BE2C (cell line): Measurements from ENCODE around the gene SERPIND1.
"Not testable (repeated sequence)": the region's sequence is repeated elsewhere in the genome, so short reads cannot be mapped to it uniquely, and the experiment has no call there.

Experiments
- DNase-seq: peaks from one replicate; pipeline ENCODE4 v3.0.0-alpha.2; 2020
- H3K27me3 ChIP-seq: fragments of 250-450 bp; sonication (Bioruptor Pico); 2 replicates; pipeline ENCODE4 v1.5.1; 2020; ENCODE audit warnings: mild to moderate bottlenecking
- H3K36me3 ChIP-seq: fragments of 250-450 bp; sonication (Bioruptor Pico); 2 replicates; pipeline ENCODE4 v1.5.1; 2020; ENCODE audit warnings: mild to moderate bottlenecking
- H3K4me1 ChIP-seq: fragments of 250-450 bp; sonication (Bioruptor Pico); 2 replicates; pipeline ENCODE4 v1.5.1; 2020
- H3K4me3 ChIP-seq: 2 replicates; pipeline ENCODE4 v1.5.1; 2011; ENCODE audit warnings: low read depth, low read length
- H3K9me3 ChIP-seq: fragments of 250-450 bp; sonication (Bioruptor Pico); 2 replicates; pipeline ENCODE4 v1.5.1; 2020
- TF ChIP-seq, protein P1 (sequence below): IDR thresholded peaks from 2 replicates; pipeline ENCODE4 v1.5.1; 2012; ENCODE audit warnings: mild to moderate bottlenecking, low read depth, low read length

SERPIND1 gene

DNA sequence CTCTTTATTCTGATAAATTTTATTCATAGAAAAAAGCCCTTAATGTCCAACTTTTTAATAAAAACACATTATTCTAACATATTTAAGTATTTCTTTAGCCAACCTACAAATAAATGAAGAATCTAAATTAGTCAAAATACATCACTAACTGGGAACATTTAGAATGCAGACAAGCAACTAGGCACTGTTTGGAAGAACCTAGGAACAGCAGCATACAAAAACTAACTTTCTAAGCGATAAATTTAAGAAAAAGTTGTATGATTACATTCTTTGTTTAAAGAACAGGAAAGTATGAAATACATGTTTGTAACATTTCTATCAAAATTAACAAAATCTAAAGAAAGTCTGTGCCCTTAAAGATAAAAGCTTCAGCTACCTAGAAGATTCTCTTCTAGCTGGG is 49.4 kb downstream of the SERPIND1 start:
- TF ChIP-seq, protein P1, sequence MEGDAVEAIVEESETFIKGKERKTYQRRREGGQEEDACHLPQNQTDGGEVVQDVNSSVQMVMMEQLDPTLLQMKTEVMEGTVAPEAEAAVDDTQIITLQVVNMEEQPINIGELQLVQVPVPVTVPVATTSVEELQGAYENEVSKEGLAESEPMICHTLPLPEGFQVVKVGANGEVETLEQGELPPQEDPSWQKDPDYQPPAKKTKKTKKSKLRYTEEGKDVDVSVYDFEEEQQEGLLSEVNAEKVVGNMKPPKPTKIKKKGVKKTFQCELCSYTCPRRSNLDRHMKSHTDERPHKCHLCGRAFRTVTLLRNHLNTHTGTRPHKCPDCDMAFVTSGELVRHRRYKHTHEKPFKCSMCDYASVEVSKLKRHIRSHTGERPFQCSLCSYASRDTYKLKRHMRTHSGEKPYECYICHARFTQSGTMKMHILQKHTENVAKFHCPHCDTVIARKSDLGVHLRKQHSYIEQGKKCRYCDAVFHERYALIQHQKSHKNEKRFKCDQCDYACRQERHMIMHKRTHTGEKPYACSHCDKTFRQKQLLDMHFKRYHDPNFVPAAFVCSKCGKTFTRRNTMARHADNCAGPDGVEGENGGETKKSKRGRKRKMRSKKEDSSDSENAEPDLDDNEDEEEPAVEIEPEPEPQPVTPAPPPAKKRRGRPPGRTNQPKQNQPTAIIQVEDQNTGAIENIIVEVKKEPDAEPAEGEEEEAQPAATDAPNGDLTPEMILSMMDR: no peak
- no peaks in the 10 kb centered on the region for H3K9me3 ChIP-seq
- H3K27me3 ChIP-seq: no peaks in the 10 kb centered on the region
- DNase-seq: no peak
- no peaks in the 10 kb centered on the region for H3K4me1 ChIP-seq
- no peak overlapping the region for H3K4me3 ChIP-seq
- H3K36me3 ChIP-seq: peaks cover 50% of the 10 kb centered on the region

DNA sequence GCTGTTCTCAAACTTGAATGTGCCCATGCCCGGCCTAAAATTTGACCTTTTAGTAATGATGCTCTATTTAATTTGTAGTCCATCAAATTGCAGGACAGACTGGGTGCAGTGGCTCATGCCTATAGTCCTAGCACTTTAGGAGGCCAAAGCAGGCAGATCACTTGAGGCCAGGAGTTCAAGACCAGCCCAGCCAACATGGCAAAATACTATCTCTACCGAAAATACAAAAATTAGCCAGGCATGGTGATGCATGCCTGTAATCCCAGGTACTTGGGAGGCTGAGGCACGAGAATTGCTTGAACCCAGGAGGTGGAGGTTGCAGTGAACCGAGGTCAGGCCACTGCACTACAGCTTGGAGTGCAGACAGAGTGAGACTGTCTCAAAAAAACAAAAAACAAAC is 51.3 kb downstream of the SERPIND1 start:
- not testable (repeated sequence) for H3K9me3 ChIP-seq, H3K4me1 ChIP-seq, DNase-seq, H3K4me3 ChIP-seq, H3K27me3 ChIP-seq
- H3K36me3 ChIP-seq: peaks cover 39% of the 10 kb centered on the region

DNA sequence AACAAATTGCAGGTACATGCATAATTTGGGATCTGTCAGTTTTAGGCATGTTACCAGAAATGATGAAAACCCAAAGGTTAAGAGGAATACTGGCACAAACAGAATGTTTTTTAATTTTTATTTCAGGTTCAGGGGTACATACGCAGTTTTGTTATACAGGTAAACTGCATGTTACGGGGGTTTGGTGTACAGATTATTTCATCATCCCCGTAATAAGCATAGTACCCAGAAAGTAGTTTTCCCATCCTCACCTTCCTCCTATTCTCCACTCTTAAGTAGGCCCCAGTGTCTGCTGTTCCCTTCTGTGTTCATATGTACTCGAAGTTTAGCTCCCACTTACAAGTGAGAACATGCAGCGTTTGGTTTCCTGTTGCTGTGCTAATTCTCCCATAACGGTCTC is 51.7 kb downstream of the SERPIND1 start:
- DNase-seq: no peak
- peaks cover 43% of the 10 kb centered on the region for H3K36me3 ChIP-seq
- no peaks in the 10 kb centered on the region for H3K9me3 ChIP-seq
- H3K4me1 ChIP-seq: no peaks in the 10 kb centered on the region
- no peaks in the 10 kb centered on the region for H3K27me3 ChIP-seq
- H3K4me3 ChIP-seq: no peak overlapping the region
- TF ChIP-seq, protein P1: no peak

DNA sequence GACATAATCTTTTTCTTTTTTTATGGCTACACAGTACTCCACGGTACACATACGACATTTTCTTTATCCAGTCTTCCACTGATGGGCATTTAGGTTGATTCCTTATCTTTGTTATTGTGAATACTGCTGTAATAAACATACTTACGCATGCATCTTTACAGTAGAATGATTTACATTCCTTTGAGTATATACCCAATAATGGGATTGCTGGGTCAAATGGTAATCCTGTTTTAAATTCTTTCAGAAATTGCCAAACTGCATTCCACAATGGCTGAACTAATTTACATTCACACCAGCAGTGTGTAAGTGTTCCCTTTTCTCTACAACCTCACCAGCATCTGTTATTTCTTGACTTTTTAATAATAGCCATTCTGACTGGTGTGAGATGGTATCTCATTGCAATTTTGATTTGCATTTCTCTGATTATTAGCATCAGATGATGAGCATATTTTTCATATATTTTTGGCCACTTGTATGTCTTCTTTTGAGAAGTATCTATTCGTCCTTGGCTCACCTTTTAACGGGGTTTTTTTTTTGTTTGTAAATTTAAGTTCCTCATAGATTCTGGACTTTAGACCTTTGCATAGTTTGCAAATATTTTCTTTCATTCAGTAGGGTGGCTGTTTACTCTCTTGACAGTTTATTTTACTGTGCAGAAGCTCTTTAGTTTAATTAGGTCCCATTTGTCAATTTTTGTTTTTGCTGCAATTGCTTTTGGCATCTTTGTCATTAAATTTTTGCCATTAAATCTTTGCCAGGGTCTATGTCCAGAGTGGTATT is 52.6 kb downstream of the SERPIND1 start:
- H3K9me3 ChIP-seq, H3K4me1 ChIP-seq, DNase-seq, H3K4me3 ChIP-seq, H3K27me3 ChIP-seq: not testable (repeated sequence)
- H3K36me3 ChIP-seq: peaks cover 45% of the 10 kb centered on the region

DNA sequence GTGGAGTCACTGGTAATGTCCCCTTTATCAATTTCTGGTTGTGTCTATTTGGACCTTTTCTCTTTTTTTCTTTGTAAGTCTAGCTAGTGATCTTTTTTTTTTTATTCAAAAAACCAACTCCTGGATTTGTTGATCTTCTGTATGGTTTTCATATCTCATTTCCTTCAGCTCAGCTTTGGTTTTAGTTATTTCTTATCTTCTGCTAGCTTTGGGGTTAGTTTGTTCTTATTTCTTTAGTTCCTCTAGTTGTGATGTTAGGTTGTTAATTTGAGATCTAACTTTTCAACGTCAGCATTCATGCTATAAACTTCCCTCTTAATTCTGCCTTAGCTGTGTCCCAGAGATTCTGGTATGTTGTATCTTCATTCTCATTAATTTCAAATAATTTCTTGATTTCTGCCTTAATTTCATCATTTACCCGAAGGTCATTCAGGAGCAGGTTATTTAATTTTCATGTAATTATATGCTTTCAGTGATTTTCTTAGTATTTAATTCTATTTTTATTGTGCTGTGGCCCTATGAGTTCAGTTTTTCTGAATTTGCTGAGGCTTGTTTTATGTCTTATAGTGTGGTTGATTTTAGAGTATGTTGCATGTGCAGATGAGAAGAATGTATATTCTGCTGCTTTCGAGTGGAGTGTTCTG is 55.7 kb downstream of the SERPIND1 start:
- TF ChIP-seq, protein P1: no peak

DNA sequence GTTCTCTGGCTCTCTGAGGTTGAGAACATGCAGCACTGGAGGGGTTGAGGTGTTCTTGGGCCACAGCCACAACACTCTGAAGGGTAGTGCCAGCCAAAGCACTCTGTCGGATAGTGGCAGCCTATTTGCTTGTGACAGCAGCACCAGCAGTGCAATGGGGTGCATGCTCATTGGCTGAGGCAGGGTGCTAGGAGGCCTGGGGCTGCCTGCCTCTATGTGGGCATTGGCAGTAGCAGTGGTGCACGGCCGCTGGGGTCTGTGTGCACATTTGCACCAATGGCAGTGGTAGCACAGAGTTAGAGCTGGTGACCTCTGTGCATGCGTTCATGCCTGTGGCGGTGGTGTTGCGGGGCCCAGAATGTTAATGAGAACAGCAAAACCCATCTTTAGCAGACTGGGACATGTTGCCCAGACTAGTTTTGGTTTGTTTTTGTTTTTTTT is 59.3 kb downstream of the SERPIND1 start:
- no peaks in the 10 kb centered on the region for H3K27me3 ChIP-seq
- TF ChIP-seq, protein P1: no peak
- H3K36me3 ChIP-seq: peaks cover 50% of the 10 kb centered on the region
- no peaks in the 10 kb centered on the region for H3K9me3 ChIP-seq
- DNase-seq: no peak
- peaks cover 4% of the 10 kb centered on the region; the same call in 1 of the 2 replicates for H3K4me1 ChIP-seq
- H3K4me3 ChIP-seq: no peak overlapping the region

More for the DNA sequence above, 55.7 kb downstream of the SERPIND1 start:
- Histone ChIP-seq H3K4me1 (no peaks in the 10 kb centered on the region), H3K4me3 (no peak overlapping the region), H3K27me3 (no peaks in the 10 kb centered on the region), H3K9me3 (no peaks in the 10 kb centered on the region), H3K36me3 (peaks cover 54% of the 10 kb centered on the region)
- no peak for DNase-seq

DNA sequence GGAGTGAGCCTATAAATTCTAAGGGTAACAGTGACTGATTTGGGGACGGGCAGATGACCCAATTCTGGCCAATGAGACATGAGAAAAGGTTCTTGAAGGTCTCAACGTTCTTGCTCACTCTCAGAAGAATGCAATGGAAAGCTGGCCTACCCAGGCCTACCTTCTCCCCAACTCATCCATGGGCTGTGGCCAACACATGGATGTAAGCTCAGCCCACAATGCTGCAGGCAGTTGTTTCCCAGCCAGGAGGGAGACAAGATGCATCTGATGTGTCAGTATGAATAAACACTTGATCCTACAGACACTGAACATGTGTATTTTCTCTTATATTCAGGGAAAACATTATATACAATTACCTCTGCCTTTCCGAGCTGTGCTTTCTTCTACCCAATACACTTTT is 60.3 kb downstream of the SERPIND1 start:
- H3K36me3 ChIP-seq: peaks cover 43% of the 10 kb centered on the region
- peaks cover 4% of the 10 kb centered on the region; the same call in 1 of the 2 replicates for H3K4me1 ChIP-seq
- TF ChIP-seq, protein P1: no peak
- H3K9me3 ChIP-seq: no peaks in the 10 kb centered on the region
- no peaks in the 10 kb centered on the region for H3K27me3 ChIP-seq
- no peak overlapping the region for H3K4me3 ChIP-seq
- no peak for DNase-seq
